HK-2 (cell line): ENCODE data around the gene NEK2.
"Not testable (repeated sequence)": the region's sequence is repeated elsewhere in the genome, so short reads cannot be mapped to it uniquely, and the experiment has no call there.

Experiments
- DNase-seq: peaks from one replicate; pipeline ENCODE4 v3.0.0-alpha.2; 2018; ENCODE audit not compliant: unreplicated experiment

NEK2 gene

DNA sequence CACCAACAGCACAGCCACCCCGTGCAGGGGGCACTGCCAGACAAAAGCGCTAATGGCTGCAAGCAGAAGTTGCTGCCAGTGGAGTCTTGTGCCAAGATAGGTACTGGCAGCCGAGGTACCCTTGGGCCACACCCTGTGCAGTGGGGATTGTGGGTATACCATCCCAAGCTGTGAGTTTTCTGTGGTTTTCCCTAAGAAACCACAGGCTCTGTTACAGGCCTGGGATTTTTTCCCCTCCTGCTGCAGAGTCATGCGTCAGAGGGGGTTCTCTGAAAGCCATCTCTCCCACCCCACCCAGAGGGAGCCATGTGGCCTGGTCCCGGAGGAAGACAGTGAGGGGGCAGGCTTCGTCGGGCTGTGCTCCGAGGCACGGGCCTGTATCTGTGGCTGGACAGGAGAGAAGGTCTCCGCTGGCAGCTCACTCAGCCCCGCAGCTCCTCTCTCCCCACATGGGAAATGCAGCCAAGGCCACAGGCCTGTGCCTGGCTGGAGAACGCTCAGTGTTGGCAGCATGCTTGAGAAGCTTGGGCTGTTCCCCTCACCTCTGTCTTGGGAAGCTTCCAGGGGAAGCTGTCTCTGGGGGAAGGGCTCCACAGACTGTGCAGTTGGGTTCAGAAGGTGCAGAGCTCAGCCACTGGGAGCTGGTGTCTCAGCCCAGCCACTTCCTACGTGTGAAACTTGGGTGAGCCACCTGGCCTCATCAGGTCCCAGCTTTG, 42.5 kb downstream of the NEK2 start:
- DNase-seq = peak; percentile 85

DNA sequence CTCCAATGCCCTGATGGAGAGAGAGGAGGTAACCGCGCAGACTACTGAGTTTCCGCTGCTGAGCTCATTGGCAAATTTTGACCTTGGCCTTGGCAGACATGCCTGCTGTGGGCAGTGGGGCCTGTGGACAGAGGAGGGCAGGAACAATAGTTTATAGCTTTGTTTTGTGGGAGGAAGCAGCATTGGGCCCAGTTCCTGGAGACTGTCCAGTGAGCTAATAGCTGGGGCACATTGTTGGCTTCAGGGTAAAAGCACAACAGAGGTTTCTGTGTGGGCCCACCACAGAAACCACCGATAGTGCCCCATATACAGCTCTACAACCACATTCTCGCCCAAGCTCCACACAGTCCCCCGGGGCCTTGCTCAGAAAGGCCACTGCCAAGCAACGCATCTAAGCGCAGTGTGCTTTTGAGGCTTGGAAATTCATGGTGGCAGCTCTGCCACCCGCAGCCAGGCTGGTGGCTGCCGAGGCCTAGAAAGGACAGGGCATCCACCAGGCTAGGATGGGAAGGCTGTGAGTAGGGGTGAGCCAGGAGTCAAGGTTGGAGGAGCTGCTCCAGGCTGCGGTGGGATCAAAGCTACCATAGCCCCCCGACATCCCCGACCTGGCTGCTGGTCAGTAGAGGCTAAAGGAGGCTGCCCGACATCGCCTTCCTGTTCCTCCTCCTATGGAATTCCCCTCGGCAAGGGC, 43.2 kb downstream of the NEK2 start:
- DNase-seq = no peak

DNA sequence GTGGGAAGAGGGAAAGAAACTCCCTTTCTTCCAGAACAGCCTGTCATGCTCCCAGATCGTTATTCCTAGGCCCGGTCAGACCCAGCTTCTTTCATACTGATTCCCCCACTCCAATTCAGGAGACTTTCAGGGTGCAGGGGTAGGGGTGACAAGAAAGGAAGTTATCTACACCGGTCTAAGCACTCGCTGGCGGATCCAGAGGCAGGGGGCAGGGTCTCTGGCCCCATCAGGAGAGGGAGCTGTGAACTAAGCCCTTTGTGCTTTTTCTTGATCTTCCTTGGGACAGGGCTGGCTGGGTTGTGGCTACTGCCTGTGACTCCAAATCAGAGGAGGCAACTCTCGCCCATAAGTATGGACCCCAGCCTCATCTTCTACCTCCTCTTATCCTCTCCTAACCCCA, 44.3 kb downstream of the NEK2 start:
- DNase-seq = no peak

DNA sequence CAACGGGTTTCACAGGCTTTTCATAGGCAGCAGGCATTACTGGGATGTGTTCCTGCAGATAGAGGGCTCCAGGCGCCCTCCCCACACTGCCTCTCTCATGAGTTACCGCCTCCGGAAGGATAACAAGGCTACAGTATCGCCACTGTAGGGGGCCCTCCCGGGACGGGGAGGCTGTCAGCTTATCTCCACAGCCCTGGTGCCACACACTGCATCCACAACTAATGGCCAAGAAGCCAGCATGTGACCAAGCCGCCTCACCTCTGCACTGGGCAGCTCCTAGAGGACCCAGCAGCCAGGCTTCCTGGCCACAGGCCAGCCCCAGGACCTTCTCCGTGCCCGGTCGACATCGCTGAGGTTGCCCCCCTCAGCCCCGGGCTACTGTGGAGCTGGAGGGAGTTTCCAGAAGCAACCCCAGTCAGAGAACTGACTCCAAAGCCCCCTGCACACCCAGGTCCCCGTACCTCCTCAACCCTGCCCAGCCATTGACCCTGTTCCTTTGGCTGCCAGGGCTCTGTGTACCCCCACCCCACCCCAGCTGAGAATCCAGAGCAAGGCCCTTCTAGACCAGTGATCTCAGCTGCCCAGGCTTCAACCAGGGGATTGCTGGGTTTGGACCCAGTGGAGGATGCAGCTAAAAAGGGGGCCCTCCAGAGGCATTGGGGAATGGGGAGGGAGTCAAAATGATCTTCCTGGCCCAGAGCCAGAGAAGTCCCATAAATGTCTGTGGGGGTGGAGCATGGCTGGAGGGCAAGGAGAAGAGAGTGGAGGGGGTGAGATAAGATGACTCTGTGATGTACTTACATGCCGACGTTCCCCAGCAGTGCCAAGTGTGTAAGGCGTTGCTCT, 45.0 kb downstream of the NEK2 start:
- DNase-seq = no peak

DNA sequence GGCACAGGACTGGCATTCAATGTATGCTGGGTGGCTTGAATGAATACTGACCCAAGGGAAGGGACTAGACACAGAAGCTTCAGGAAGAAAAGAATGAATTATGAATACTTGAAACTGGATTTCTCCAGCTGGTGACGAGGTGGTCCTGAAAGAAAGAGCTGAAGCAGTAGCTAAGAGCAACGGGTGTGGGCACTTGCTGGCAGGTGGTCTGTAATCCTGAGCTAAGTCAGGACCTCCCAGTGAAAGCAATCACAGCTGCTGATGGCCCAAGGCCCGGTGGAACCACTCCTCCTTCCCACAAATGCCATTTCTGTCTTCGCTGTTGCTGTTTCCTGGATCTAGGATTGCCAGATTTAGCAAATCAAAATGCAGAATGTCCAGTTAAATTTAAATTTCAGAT, 47.0 kb downstream of the NEK2 start:
- no peak for DNase-seq

DNA sequence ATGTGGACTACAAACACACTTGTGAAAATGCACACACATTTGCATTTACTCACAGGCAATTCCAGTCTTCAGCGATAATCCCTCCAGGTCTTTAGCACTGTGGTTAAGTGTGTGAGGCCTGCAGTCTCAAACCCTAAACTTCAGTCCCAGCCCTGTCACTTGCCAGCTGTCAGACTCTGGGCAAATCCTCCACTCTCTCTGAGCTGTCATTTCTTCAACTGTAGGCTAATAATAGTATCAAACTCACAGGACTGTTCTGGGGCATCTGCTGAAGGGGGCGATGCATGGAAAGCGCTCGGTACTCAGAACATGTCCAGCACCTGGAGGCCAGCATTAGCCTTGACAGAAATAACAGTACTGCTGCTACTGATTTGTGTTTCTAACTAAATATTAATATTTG, 48.2 kb downstream of the NEK2 start:
- DNase-seq = no peak

DNA sequence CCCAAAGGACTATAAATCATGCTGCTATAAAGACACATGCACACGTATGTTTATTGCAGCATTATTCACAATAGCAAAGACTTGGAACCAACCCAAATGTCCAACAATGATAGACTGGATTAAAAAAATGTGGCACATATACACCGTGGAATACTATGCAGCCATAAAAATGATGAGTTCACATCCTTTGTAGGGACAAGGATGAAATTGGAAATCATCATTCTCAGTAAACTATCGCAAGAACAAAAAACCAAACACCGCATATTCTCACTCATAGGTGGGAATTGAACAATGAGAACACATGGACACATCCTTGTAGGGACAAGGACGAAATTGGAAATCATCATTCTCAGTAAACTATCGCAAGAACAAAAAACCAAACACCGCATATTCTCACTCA, 49.6 kb downstream of the NEK2 start:
- not testable (repeated sequence) for DNase-seq

DNA sequence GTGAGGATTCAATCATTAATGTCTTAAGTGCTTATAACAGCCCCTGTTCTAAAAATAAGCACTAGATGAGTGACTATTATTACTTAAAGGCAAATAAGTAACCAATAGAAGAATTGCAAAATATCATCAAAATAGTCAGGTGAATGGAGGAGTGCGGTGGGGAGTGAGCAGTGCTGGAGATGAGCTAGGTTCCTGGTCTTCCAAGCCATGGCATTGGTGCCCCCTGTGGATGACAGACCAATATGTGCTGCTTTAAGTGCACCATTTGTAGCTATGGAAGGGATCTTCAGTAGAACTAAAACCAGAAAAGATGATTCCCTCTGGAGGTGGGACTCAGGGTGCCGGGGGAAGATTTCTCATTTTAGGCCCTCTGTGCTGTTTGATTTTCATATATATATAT, 50.4 kb downstream of the NEK2 start:
- DNase-seq = no peak

DNA sequence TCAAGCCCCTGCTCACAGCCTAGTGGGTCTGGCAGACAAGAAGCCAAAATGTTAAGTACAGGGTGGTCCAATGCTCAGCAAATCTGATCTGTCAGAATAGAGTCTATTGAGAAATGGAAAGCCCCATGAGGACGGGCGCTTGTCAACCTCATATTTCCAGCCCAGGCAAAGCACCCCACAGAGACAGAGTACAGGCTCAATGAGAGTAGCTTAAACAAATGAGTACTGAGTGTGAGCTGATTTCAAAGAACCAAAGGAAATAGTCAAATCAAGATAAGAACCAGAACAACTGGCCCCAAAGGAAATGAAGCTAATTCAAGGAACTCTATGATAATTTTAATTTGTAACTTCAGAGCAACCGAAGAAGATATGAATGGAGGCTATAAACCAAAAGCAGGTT, 51.9 kb downstream of the NEK2 start:
- no peak for DNase-seq

DNA sequence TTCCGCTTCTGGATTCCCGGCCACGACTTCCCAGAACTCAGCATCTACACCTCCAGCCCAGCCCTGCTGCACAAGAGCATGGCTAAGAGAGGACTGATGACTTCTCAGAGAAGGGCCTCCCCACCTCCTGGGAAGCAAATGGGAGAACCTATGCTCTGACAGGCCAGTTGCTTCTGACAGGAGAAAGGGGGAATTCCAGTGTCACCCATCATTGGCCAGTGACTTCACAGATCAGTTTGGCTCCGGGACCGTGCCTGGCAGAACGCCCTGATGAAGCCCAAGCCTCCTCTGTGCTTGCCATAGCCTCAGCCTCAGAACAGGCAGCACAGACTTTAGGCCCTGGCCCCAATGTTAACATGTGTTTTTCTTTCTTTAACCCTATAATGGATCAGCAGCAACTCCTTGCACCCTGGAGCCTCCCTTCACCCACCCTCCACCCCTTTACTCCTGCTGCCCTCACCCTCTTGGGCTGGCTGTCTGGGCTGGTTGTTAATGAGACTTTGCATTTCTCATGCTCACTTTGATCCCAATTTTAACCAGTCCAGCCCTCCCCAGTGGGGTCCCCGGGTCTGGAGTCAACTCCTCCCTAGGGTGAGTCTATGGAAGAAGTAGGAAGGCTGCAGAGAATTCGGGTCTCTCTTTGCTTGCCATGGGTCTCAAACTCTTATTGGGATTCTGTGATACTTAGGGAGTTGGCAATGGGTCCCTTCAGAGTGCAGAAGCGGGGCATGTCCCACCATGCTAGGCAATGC, 53.8 kb downstream of the NEK2 start:
- peak; percentile 66 for DNase-seq

DNA sequence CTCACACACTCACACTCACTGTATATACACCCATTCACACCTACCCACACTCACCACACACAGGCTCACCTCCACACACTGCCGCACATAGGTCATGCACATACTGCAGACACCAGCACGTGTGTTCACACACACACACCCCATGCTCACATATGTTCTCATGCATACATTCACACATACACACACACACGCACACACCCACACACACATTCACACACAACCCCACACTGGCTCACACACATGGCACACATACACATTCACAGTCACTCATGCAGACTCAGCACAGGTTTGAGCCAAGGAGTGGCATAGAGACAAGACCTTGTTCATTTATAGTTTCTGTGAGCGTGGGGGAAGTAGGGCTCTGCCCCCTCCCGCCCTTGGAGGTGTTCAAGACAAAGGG, 55.3 kb downstream of the NEK2 start:
- no peak for DNase-seq

DNA sequence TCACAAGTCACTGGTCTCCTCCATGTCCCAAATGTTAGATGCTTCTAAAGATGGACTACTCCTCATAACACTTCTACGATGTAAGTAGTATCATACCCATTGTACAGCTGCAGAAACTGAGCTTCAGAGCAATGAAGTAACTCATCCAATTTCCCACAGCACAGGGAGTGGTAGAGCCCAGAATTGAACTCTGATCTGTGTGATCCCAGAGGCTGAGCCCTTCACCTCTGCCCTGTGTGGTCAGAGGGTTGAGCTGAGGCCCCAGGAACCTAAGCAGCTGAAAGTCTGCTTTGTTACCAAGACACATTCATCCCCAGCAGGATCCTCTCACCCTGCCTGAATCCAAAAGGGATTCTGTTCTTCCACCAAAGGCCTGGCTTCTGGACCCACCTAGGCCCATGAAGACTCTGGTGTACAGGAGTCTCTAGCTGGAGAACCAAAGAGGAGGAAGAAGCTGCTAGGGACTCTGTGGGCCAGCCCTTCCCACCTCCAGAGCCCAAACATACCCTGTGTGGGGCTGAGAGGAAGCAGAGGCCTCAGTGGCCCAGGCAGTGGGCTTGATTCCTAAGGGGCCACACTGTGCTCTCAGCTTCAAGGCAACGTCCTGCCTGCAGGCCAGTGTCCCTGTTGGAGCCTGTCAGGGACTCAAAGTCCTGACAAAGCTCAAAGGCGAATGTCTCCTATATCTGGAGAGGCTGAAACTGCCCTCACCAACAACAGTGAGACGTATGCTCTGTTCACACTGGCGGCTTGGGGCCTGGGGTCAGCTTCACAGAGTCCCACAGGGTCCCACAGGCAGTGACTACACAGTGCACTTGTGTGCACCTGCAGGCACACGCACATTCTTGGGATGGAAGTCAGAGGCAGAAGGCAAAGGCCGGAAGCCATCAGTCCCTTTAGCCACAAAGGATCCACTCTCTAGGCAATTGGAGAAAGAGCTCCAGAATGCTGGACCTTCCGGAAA, 56.1 kb downstream of the NEK2 start:
- no peak for DNase-seq

DNA sequence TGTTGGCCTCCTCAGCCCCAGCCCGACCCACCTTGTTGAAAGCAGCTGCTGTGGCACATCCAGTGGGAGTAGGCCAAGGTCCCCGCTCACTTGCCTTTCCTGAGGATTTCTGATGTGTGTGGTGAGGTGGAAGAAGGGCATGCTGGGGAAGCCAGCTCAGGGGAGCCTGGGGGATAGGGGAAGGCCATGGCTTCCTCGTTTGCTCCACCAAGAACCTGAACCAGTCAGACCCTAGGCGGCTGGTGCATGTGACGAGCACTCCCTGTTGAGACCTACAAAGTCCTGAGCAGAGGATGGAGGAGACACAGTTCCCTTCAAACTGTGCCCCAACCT, 58.5 kb downstream of the NEK2 start:
- DNase-seq = no peak

DNA sequence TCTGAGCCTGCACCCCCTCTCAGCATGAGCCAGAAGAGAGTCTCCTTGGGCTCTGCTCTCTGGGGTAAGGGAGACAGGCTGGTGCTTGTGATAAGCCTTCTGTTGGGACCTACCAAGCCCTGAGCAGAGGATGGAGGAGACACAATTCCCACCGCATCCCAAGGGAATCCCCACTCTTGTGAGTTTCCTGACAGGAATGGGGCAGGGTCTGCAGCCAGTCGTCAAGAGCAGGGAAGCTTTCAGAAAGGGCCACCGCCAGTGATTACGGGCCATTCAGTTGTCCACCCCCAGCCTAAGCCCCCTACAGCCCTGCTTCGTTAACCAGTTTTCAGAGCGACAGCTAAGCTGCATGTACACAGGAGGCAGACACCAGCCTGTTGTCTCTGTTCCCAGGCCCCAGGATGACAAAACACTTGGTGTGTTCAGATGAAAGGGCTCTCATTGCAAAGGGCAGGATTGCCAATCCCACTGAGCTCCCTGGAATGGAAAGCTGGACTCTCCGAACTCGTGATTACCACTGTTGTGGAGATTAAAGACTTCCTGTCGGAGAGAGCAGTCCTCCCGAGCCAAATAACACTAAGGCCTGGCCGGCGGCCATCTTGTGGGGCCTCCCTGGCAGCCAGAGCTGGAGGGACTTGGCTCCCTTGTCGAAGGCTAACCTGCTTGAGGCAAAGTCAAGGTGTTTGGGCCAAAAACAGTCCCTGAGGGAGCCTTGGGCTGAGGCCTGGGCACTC, 59.0 kb downstream of the NEK2 start:
- no peak for DNase-seq

DNA sequence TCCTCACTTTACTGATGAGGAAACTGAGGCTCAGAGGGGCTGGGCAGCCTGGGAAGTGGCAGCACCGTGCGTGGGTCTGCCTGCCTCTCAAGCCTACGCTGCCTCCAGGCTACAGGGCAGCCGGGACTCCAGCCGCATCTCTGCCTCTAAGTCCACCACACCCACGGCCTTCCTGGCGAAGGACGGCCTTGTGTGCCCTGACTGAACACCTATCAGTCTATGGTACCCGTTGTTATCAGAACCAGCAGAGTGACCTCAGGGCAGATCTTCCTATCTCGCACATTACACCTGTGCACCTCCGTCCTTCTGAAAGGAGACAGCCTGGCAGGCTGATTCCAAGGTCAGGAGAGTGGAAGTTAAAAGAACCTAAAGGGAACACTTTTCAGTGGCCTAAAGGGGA, 60.8 kb downstream of the NEK2 start:
- DNase-seq = no peak

DNA sequence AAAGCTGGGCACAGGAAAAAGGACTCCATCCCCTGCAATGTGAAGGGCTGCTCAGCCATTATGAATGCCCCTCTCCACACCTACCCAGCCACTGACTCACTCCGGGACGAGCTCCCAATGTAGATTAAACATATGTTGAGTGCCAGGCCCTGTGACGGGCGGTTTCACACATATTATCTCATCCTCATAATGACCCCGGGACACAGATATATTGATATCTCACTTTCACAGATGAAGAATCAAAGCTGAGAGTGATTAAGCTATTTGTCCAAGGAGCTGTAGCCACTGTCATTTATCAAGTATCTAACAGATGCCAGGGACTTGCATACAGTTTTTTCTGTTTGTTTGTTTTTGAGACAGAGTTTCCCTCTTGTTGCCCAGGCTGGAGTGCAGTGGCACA, 61.5 kb downstream of the NEK2 start:
- DNase-seq = no peak

DNA sequence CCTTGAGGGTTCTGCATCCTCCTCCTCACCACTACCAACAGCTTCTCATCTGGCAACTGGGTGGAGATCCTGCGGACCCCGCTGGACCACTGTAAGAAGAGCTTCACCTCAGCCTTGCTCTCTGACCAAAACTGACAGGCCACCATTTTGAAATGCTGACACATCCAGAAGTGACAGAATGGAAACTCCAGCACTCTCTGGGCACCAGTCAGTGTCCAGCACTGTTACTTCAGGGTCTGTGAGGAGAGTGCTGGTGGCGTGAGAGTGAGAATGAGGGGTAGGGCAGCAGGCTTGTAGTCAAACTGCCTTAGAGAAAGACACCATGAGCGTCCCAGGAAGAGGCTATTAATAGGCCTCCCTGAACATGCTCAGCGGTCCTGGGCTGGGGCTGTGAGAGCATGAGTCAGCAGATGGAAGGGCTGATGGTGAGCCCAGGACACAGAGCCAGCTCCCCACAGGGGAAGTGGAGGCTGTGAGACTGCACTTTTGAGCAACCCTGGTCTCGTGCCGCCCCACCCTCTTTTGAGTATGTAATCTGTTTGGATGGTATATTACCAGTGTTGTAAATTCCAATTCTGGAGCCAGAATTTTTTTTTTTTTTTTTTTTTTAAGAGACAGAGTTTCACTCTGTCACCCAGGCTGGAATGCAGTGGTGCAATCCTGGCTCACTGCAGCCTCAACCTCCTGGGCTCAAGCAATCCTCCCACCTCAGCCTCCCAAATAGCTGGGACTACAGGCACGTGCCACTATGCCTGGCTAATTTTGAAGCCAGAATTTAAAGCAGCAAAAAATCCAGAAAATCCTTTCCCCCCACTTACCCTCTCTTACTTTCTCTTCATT, 62.1 kb downstream of the NEK2 start:
- DNase-seq = peak; percentile 71

DNA sequence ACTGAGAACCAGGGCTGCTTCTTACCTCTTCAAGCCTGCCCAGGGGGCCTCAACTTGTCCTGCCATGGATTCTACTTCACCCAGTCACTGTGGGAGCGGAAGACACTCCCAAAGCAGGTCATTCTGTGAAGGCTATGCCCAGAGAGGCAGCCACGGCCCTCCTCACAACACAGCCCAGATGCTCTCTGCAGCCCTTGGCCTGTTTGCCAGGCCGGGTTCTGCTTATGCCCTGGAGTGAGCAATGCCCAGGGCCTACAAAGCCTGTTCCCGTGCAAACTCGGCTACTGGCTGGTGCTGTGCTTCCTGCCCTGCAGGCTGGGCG, 62.7 kb downstream of the NEK2 start:
- no peak for DNase-seq
